HG03565 (cell line): ENCODE measurements around the gene ACSL6.
A peak's percentile ranks its signal among the peaks of the same experiment; 100 is the strongest.

Source experiments
- ATAC-seq: cut with Tn5 transposase; IDR thresholded peaks from one replicate; pipeline ENCODE4 v1.9.1; 2021; ENCODE audit warnings: mild to moderate bottlenecking, moderate library complexity; ENCODE audit not compliant: unreplicated experiment

Gene ACSL6

GRCh38 chr5:132049559-132049958, 38.1 kb upstream of the ACSL6 start:
- no peak for ATAC-seq

GRCh38 chr5:132049093-132049492, 37.6 kb upstream of the ACSL6 start:
- no peak for ATAC-seq

GRCh38 chr5:132046880-132047299, 35.4 kb upstream of the ACSL6 start:
- ATAC-seq, result no peak

- no peak for ATAC-seq
These were observed 32.7 kb upstream of the ACSL6 start for GRCh38 chr5:132044207-132044606.

- ATAC-seq, result no peak
These were observed 25.9 kb upstream of the ACSL6 start for GRCh38 chr5:132037353-132037752.

GRCh38 chr5:132033122-132033521, 21.7 kb upstream of the ACSL6 start:
- no peak for ATAC-seq

GRCh38 chr5:132032196-132032595, 20.7 kb upstream of the ACSL6 start:
- no peak for ATAC-seq

GRCh38 chr5:132030610-132031009, 19.2 kb upstream of the ACSL6 start:
- no peak for ATAC-seq

- ATAC-seq, result no peak
These were observed 18.3 kb upstream of the ACSL6 start for GRCh38 chr5:132029609-132030330.

GRCh38 chr5:132027027-132027426, 15.6 kb upstream of the ACSL6 start:
- ATAC-seq, result no peak

GRCh38 chr5:132026516-132027008, 15.1 kb upstream of the ACSL6 start:
- no peak for ATAC-seq

- ATAC-seq, result no peak
These were observed 14.0 kb upstream of the ACSL6 start for GRCh38 chr5:132025403-132025971.

- ATAC-seq, result no peak
These were observed 13.4 kb upstream of the ACSL6 start for GRCh38 chr5:132024789-132025402.

GRCh38 chr5:132024117-132024435, 12.6 kb upstream of the ACSL6 start:
- no peak for ATAC-seq

- no peak for ATAC-seq
These were observed 12.0 kb upstream of the ACSL6 start for GRCh38 chr5:132023258-132024116.

GRCh38 chr5:132022737-132023136, 11.3 kb upstream of the ACSL6 start:
- no peak for ATAC-seq

- no peak for ATAC-seq
These were observed 10.2 kb upstream of the ACSL6 start for GRCh38 chr5:132021654-132022053.

GRCh38 chr5:132020568-132021339, 9.3 kb upstream of the ACSL6 start:
- peak; percentile 9 for ATAC-seq

- peak; percentile 98 for ATAC-seq
These were observed 8.5 kb upstream of the ACSL6 start for GRCh38 chr5:132019857-132020555.

GRCh38 chr5:132019337-132019736, 7.9 kb upstream of the ACSL6 start:
- no peak for ATAC-seq
